ENCODE measurements around the gene CDKL5.

Gene CDKL5

GRCh38 chrX:18542131-18542530 is 116.7 kb downstream of the CDKL5 start:
- Histone ChIP-seq H3K9ac (ENCODE audit: low read length) (no peak overlapping the region), H3K4me2 (ENCODE audit: low read length) (no peak overlapping the region), H3K36me3 (replicated peaks; ENCODE audit: low read depth, low read length) (no peaks in the 10 kb centered on the region), H3K4me3 (ENCODE audit: low read length) (no peak overlapping the region), H3K79me2 (ENCODE audit: low read length) (no peaks in the 10 kb centered on the region), H3K9me3 (ENCODE audit: insufficient read depth, low read length) (no peaks in the 10 kb centered on the region), H2AFZ (ENCODE audit: low read depth, low read length) (no peak overlapping the region), H3K27ac (ENCODE audit: low read length) (no peak overlapping the region), H3K4me1 (ENCODE audit: low read length) (peaks cover 7% of the 10 kb centered on the region; the same call in 1 of the 2 replicates), H3K27me3 (ENCODE audit: low read depth, low read length) (no peaks in the 10 kb centered on the region), H4K20me1 (ENCODE audit: insufficient read depth, low read length) (no peaks in the 10 kb centered on the region)
- TF ChIP-seq EZH2phosphoT487 (IDR thresholded peaks at IDR 0.05; ENCODE audit: low read depth), result no peak
- no peak for TF ChIP-seq CTCF (IDR thresholded peaks at IDR 0.05; ENCODE audit: low read depth, low read length)

GRCh38 chrX:18542905-18543304 is 117.5 kb downstream of the CDKL5 start:
- H3K9ac ChIP-seq (ENCODE audit: low read length), result no peak overlapping the region
- H3K79me2 ChIP-seq (ENCODE audit: low read length), result no peaks in the 10 kb centered on the region
- H3K36me3 ChIP-seq (replicated peaks; ENCODE audit: low read depth, low read length), result no peaks in the 10 kb centered on the region
- no peak overlapping the region for H2AFZ ChIP-seq (ENCODE audit: low read depth, low read length)
- H4K20me1 ChIP-seq (ENCODE audit: insufficient read depth, low read length), result no peaks in the 10 kb centered on the region
- no peak overlapping the region for H3K4me3 ChIP-seq (ENCODE audit: low read length)
- H3K27me3 ChIP-seq (ENCODE audit: low read depth, low read length), result no peaks in the 10 kb centered on the region
- H3K9me3 ChIP-seq (ENCODE audit: insufficient read depth, low read length), result no peaks in the 10 kb centered on the region
- no peaks in the 10 kb centered on the region for H3K4me1 ChIP-seq (ENCODE audit: low read length)
- H3K27ac ChIP-seq (ENCODE audit: low read length), result no peak overlapping the region
- no peak overlapping the region for H3K4me2 ChIP-seq (ENCODE audit: low read length)
- TF ChIP-seq EZH2phosphoT487 (IDR thresholded peaks at IDR 0.05; ENCODE audit: low read depth), result no peak
- TF ChIP-seq CTCF (IDR thresholded peaks at IDR 0.05; ENCODE audit: low read depth, low read length), result no peak

GRCh38 chrX:18543738-18544137 is 118.3 kb downstream of the CDKL5 start:
- H3K27me3 ChIP-seq (ENCODE audit: low read depth, low read length), result no peaks in the 10 kb centered on the region
- no peak overlapping the region for H3K4me3 ChIP-seq (ENCODE audit: low read length)
- no peak overlapping the region for H3K27ac ChIP-seq (ENCODE audit: low read length)

GRCh38 chrX:18545771-18546170 is 120.4 kb downstream of the CDKL5 start:
- no peaks in the 10 kb centered on the region for H4K20me1 ChIP-seq (ENCODE audit: insufficient read depth, low read length)
- no peak overlapping the region for H3K4me3 ChIP-seq (ENCODE audit: low read length)
- no peaks in the 10 kb centered on the region for H3K9me3 ChIP-seq (ENCODE audit: insufficient read depth, low read length)
- no peak overlapping the region for H2AFZ ChIP-seq (ENCODE audit: low read depth, low read length)
- H3K4me1 ChIP-seq (ENCODE audit: low read length), result no peaks in the 10 kb centered on the region
- no peak for TF ChIP-seq EZH2phosphoT487 (IDR thresholded peaks at IDR 0.05; ENCODE audit: low read depth)
- no peak for TF ChIP-seq CTCF (IDR thresholded peaks at IDR 0.05; ENCODE audit: low read depth, low read length)
- H3K4me2 ChIP-seq (ENCODE audit: low read length), result no peak overlapping the region
- no peak overlapping the region for H3K9ac ChIP-seq (ENCODE audit: low read length)
- H3K27ac ChIP-seq (ENCODE audit: low read length), result no peak overlapping the region
- no peaks in the 10 kb centered on the region for H3K36me3 ChIP-seq (replicated peaks; ENCODE audit: low read depth, low read length)
- no peaks in the 10 kb centered on the region for H3K79me2 ChIP-seq (ENCODE audit: low read length)
- no peaks in the 10 kb centered on the region for H3K27me3 ChIP-seq (ENCODE audit: low read depth, low read length)

More at GRCh38 chrX:18543738-18544137, 118.3 kb downstream of the CDKL5 start:
- H3K36me3 ChIP-seq (replicated peaks; ENCODE audit: low read depth, low read length), result no peaks in the 10 kb centered on the region
- no peaks in the 10 kb centered on the region for H3K9me3 ChIP-seq (ENCODE audit: insufficient read depth, low read length)
- no peak overlapping the region for H3K9ac ChIP-seq (ENCODE audit: low read length)
- H4K20me1 ChIP-seq (ENCODE audit: insufficient read depth, low read length), result no peaks in the 10 kb centered on the region
- H3K79me2 ChIP-seq (ENCODE audit: low read length), result no peaks in the 10 kb centered on the region
- no peak overlapping the region for H2AFZ ChIP-seq (ENCODE audit: low read depth, low read length)
- H3K4me2 ChIP-seq (ENCODE audit: low read length), result no peak overlapping the region
- no peaks in the 10 kb centered on the region for H3K4me1 ChIP-seq (ENCODE audit: low read length)
- no peak for TF ChIP-seq EZH2phosphoT487 (IDR thresholded peaks at IDR 0.05; ENCODE audit: low read depth)

GRCh38 chrX:18548996-18549395 is 123.6 kb downstream of the CDKL5 start:
- no peak for TF ChIP-seq EZH2phosphoT487 (IDR thresholded peaks at IDR 0.05; ENCODE audit: low read depth)
- no peak for TF ChIP-seq CTCF (IDR thresholded peaks at IDR 0.05; ENCODE audit: low read depth, low read length)
- H3K79me2 ChIP-seq (ENCODE audit: low read length), result no peaks in the 10 kb centered on the region
- no peaks in the 10 kb centered on the region for H3K4me1 ChIP-seq (ENCODE audit: low read length)
- H3K4me3 ChIP-seq (ENCODE audit: low read length), result no peak overlapping the region
- no peak overlapping the region for H3K4me2 ChIP-seq (ENCODE audit: low read length)
- no peaks in the 10 kb centered on the region for H3K27me3 ChIP-seq (ENCODE audit: low read depth, low read length)
- H3K36me3 ChIP-seq (replicated peaks; ENCODE audit: low read depth, low read length), result no peaks in the 10 kb centered on the region
- no peaks in the 10 kb centered on the region for H3K9me3 ChIP-seq (ENCODE audit: insufficient read depth, low read length)
- no peaks in the 10 kb centered on the region for H4K20me1 ChIP-seq (ENCODE audit: insufficient read depth, low read length)
- H3K9ac ChIP-seq (ENCODE audit: low read length), result no peak overlapping the region
- H2AFZ ChIP-seq (ENCODE audit: low read depth, low read length), result no peak overlapping the region
- no peak overlapping the region for H3K27ac ChIP-seq (ENCODE audit: low read length)

Data from OCI-LY3 (cell line).